Right lobe of liver (tissue), 4 donors: Measurements from ENCODE around the gene ABHD16A.

ENCODE experiments used
- CTCF ChIP-seq, 4 donors: fragments of 200-600 bp in 3 of 4; fragments of 450-650 bp in 1 of 4; IDR thresholded peaks; one replicate each; pipeline versions ENCODE4 v1.5.1 to v1.8.0; 2016 to 2022; ENCODE audit warnings: antibody characterized with exemption in 4 of 4, mild to moderate bottlenecking in 2 of 4
- POLR2A ChIP-seq: fragments of 450-650 bp; IDR thresholded peaks from one replicate; pipeline ENCODE4 v1.6.1; 2017; ENCODE audit warnings: antibody characterized with exemption, mild to moderate bottlenecking
- donor health status: DM: no; HTN: no; CAD: no.
- donor health status: DM: no; HTN: no; CAD: no.
- donor health status: DM: no; HTN: yes; CAD: no.

- TF ChIP-seq CTCF (IDR thresholded peaks at IDR 0.05) (no peak), POLR2A (no peak)
Observed at GRCh38 chr6:31744422-31744821, 41.3 kb upstream of the ABHD16A start.
